Suprapubic skin (tissue), 4 donors: ENCODE measurements around the gene PALB2. TPM values are rescaled to one million over a fixed set of nuclear protein-coding genes. Genes with fewer than 3 reads are reported as not detected.

Experiments used
- DNase-seq, 2 donors: peaks; one replicate each; pipeline ENCODE4 v3.0.0-alpha.2; 2019; ENCODE audit warnings: low spot score in 2 of 2
- H3K27ac ChIP-seq: fragments of 200-600 bp; sonication (generic); one replicate; pipeline ENCODE4 v1.5.1; 2019
- H3K27me3 ChIP-seq: fragments of 200-600 bp; sonication (generic); one replicate; pipeline ENCODE4 v1.5.1; 2019
- H3K36me3 ChIP-seq: fragments of 200-600 bp; sonication (generic); one replicate; pipeline ENCODE4 v1.5.1; 2019
- H3K4me1 ChIP-seq: fragments of 200-600 bp; sonication (generic); one replicate; pipeline ENCODE4 v1.5.1; 2019
- H3K4me3 ChIP-seq: fragments of 200-600 bp; sonication (generic); one replicate; pipeline ENCODE4 v1.5.1; 2019; ENCODE audit warnings: mild to moderate bottlenecking
- H3K9me3 ChIP-seq: fragments of 200-600 bp; sonication (generic); one replicate; pipeline ENCODE4 v1.5.1; 2019
- EP300 ChIP-seq: sonication (generic); formaldehyde crosslinking; IDR thresholded peaks from one replicate; pipeline ENCODE4 v1.6.1; 2017; ENCODE audit warnings: antibody characterized with exemption
- POLR2A ChIP-seq, 2 donors: fragments of 450-650 bp; IDR thresholded peaks; one replicate each; pipeline ENCODE4 v1.6.1; 2017; ENCODE audit warnings: antibody characterized with exemption in 2 of 2, mild to moderate bottlenecking in 2 of 2, moderate library complexity in 2 of 2
- POLR2AphosphoS5 ChIP-seq, 3 donors: sonication (generic); formaldehyde crosslinking; IDR thresholded peaks; one replicate each; pipeline ENCODE4 v1.6.1; 2017; ENCODE audit warnings: antibody characterized with exemption in 3 of 3
- WGBS: methylation state at CpG from one replicate; pipeline ENCODE4 v1.1.5; 2018; 5-methylcytosine and 5-hydroxymethylcytosine counted together
- total RNA-seq, 4 donors: library from RNA; depleted of rRNA; stranded (reverse); fragments of >200 nt; gene quantifications; one replicate each; pipeline ENCODE4 v1.1.0, GENCODE V29; 2016
- TF ChIP-seq, protein P1 (sequence below), 2 donors: fragments of 200-600 bp in 1 of 2; fragments of 450-650 bp in 1 of 2; sonication (generic) in 1 of 2; IDR thresholded peaks; one replicate each; pipeline ENCODE4 v1.5.1; 2016 to 2019; ENCODE audit warnings: antibody characterized with exemption in 2 of 2, mild to moderate bottlenecking in 1 of 2, moderate library complexity in 1 of 2

PALB2 gene
- total RNA-seq, 4 donors from 2014 or later: 11.8 to 16.8 (median 15.8) TPM

- TF ChIP-seq, protein P1, sequence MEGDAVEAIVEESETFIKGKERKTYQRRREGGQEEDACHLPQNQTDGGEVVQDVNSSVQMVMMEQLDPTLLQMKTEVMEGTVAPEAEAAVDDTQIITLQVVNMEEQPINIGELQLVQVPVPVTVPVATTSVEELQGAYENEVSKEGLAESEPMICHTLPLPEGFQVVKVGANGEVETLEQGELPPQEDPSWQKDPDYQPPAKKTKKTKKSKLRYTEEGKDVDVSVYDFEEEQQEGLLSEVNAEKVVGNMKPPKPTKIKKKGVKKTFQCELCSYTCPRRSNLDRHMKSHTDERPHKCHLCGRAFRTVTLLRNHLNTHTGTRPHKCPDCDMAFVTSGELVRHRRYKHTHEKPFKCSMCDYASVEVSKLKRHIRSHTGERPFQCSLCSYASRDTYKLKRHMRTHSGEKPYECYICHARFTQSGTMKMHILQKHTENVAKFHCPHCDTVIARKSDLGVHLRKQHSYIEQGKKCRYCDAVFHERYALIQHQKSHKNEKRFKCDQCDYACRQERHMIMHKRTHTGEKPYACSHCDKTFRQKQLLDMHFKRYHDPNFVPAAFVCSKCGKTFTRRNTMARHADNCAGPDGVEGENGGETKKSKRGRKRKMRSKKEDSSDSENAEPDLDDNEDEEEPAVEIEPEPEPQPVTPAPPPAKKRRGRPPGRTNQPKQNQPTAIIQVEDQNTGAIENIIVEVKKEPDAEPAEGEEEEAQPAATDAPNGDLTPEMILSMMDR (IDR thresholded peaks at IDR 0.05): no peak
- no peak for TF ChIP-seq EP300
- TF ChIP-seq POLR2AphosphoS5 (IDR thresholded peaks at IDR 0.05): no peak
- no peak for TF ChIP-seq POLR2A (IDR thresholded peaks at IDR 0.05)
- no peaks in the 10 kb centered on the region for H3K4me1 ChIP-seq
- no peak overlapping the region for H3K27ac ChIP-seq
- H3K27me3 ChIP-seq: no peaks in the 10 kb centered on the region
- DNase-seq: no peak
- H3K9me3 ChIP-seq: no peaks in the 10 kb centered on the region
- 91% methylated on average over 7 of the region's 7 CpGs for WGBS
- H3K36me3 ChIP-seq: peaks cover 98% of the 10 kb centered on the region
- H3K4me3 ChIP-seq: no peak overlapping the region
Measured at GRCh38 chr16:23666571-23667354, 25.7 kb upstream of the PALB2 start.

GRCh38 chr16:23663918-23664317 is 22.8 kb upstream of the PALB2 start:
- 85% methylated on average over 2 of the region's 2 CpGs for WGBS
- no peak for DNase-seq
- no peaks in the 10 kb centered on the region for H3K27me3 ChIP-seq
- H3K4me1 ChIP-seq: no peaks in the 10 kb centered on the region
- no peak overlapping the region for H3K4me3 ChIP-seq
- TF ChIP-seq POLR2A (IDR thresholded peaks at IDR 0.05): no peak
- no peak for TF ChIP-seq POLR2AphosphoS5 (IDR thresholded peaks at IDR 0.05)
- no peak for TF ChIP-seq EP300
- TF ChIP-seq, protein P1 (IDR thresholded peaks at IDR 0.05): no peak
- H3K27ac ChIP-seq: no peak overlapping the region
- peaks cover 99% of the 10 kb centered on the region for H3K36me3 ChIP-seq
- H3K9me3 ChIP-seq: no peaks in the 10 kb centered on the region

DNA sequence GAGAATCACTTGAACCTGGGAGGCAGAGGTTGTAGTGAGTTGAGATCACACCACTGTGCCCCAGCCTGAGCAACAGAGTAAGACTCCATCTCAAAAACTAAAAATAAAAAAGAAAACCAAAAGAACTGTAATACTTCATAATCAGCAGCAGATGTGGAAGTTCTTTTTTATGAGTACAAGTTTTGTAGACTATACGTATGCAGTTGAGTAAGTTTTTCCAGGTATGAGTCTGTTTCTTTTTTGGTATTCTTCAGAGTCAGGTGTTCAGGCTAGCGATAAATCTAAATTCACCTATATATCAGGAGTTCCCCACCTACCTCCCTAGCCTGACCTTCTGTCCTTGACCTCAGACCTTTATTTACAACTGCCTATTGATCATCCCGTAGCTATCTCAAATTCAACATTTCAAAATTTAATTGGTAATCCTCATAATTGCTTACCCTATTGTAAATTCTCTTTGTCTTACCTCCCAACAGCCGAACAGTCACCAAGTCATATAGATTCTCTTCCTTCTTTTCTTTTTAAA is 10.9 kb upstream of the PALB2 start:
- no peaks in the 10 kb centered on the region for H3K4me1 ChIP-seq
- TF ChIP-seq POLR2A (IDR thresholded peaks at IDR 0.05) (no peak), EP300 (no peak), POLR2AphosphoS5 (IDR thresholded peaks at IDR 0.05) (no peak)
- TF ChIP-seq, protein P1 (IDR thresholded peaks at IDR 0.05): no peak
- no peak for DNase-seq
- H3K4me3 ChIP-seq: no peak overlapping the region
- 94% methylated on average over 4 of the region's 4 CpGs for WGBS
- H3K27me3 ChIP-seq: no peaks in the 10 kb centered on the region
- H3K36me3 ChIP-seq: peaks cover 38% of the 10 kb centered on the region
- H3K27ac ChIP-seq: no peak overlapping the region
- H3K9me3 ChIP-seq: no peaks in the 10 kb centered on the region

GRCh38 chr16:23650674-23651416 is 9.7 kb upstream of the PALB2 start:
- Histone ChIP-seq H3K4me3 (no peak overlapping the region), H3K9me3 (no peaks in the 10 kb centered on the region), H3K27me3 (no peaks in the 10 kb centered on the region), H3K27ac (no peak overlapping the region), H3K4me1 (no peaks in the 10 kb centered on the region), H3K36me3 (peaks cover 44% of the 10 kb centered on the region)
- TF ChIP-seq, protein P1 (IDR thresholded peaks at IDR 0.05): no peak
- no peak for TF ChIP-seq POLR2AphosphoS5 (IDR thresholded peaks at IDR 0.05)
- no peak for TF ChIP-seq POLR2A (IDR thresholded peaks at IDR 0.05)
- no peak for TF ChIP-seq EP300
- no peak for DNase-seq
- WGBS: 85% methylated on average over 4 of the region's 4 CpGs

DNA sequence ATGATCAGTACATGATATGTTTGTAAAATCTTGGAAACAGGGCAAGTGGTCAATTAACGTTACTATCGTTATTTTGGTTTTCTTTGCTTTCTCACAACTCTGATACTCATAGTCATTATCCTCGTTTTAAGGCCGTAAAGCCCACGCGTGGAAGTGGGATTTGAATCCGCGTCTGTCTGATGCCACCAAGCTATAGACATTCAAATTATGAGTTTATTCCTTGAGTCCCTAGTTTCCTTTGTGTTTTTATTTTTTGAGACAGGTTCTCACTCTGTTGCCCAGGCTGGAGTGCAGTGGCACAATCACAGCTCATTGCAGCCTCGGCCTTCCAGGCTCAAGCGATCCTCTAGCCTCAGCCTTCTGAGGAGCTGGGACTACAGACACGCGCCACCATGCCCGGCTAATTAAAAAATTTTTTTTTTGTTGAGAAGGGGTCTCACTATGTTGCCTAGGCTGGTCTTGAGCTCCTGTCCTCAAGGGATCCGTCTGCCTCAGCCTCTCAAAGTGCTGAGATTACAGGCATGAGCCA is 1.2 kb upstream of the PALB2 start:
- DNase-seq: no peak
- Histone ChIP-seq H3K4me1 (peaks cover 23% of the 10 kb centered on the region), H3K27me3 (no peaks in the 10 kb centered on the region), H3K36me3 (peaks cover 38% of the 10 kb centered on the region), H3K9me3 (no peaks in the 10 kb centered on the region), H3K4me3 (peak overlapping the region; percentile 87), H3K27ac (no peak overlapping the region)
- 78% methylated on average over 14 of the region's 14 CpGs for WGBS
- TF ChIP-seq, protein P1 (IDR thresholded peaks at IDR 0.05): no peak
- TF ChIP-seq POLR2AphosphoS5 (IDR thresholded peaks at IDR 0.05) (no peak), EP300 (no peak), POLR2A (IDR thresholded peaks at IDR 0.05) (no peak)
